GM19238 (cell line): ENCODE measurements around the gene TNFRSF25.
"Not testable (repeated sequence)": the region's sequence is repeated elsewhere in the genome, so short reads cannot be mapped to it uniquely, and the experiment has no call there.

Experiments
- DNase-seq: peaks from one replicate; pipeline ENCODE4 v3.0.0; 2011; ENCODE audit warnings: low spot score; ENCODE audit not compliant: insufficient read length

The TNFRSF25 gene

DNA sequence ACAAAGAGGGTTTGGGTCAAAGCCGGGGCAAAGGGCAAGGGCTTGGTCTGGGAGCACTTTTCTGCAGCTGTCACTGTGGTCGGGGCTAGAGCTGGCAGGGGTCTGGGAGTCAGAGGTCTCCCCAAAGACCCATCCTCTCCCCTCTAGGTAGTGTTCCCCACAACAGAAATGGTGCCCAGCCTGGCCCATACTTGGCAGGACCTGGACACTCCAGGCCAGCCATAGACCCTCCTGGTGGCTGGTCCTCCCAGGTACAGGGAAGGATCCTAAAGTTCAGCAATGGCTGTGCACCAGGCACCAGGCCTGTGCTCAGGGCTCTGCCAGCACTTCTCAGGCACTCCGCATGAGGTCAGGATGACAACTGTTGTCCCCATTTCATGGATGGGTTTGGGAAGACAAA, 30.4 kb downstream of the TNFRSF25 start:
- DNase-seq, result no peak

- DNase-seq, result no peak
Measured at GRCh38 chr1:6435129-6435528, 30.8 kb downstream of the TNFRSF25 start.

GRCh38 chr1:6434186-6434585, 31.8 kb downstream of the TNFRSF25 start:
- no peak for DNase-seq

- DNase-seq, result not testable (repeated sequence)
Measured at GRCh38 chr1:6431645-6432579, 34.1 kb downstream of the TNFRSF25 start.

DNA sequence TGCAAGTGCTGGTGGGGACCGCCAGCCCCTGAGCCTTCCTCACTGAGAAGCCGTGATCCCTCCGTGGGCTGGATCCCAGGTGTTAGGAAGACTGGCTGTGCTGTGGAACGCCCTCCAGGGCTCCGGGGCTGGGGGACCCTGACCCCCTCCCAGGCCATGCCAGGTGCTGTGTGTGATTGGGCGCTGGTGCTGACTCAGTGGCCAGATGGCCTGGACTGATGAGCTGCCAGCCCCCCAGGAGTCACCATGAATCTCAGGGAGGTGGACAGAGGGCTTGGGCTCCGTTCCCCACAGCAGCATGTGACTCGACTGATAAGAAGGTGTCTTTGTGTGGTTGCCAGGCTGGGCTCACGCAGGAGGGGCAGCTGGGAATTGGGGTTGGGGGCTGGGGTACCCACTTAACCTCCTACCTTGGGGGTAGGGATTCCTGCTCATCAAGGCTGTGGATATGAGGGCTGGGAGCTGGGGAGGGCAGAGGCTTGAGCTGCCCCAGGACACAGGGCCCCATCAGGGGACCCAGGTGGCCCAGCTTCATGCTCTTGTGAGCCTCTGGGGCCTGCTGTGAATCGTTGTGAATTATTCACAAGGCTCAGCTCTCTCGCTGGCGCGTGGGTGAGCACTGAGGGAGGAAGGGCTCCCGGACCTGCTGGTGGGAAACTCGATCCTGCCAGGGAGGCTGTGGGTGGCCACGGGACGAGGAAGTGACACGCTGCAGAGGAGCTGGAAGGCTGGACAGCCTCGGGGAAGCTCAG, 36.1 kb downstream of the TNFRSF25 start:
- DNase-seq, result not testable (repeated sequence)

DNA sequence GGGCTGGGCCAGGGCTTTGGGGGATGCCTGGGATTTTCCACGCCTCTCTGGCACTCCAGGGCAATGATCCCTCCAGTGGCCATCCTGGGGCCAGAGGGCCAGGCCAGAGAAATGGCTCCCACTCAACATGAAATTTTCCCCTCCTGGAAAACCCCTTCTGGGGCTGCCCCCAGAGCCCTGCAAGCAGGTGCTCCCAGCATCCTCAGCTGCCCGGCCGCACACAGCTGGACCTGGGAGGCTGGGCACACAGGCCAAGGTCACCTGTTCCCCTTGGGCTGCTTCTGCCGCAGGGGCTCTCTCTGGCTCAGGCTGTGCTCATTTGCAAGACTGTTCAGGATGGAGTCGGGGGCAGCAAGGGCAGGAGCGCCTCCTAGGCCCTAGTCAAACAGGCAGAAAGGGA, 37.5 kb downstream of the TNFRSF25 start:
- DNase-seq, result not testable (repeated sequence)

DNA sequence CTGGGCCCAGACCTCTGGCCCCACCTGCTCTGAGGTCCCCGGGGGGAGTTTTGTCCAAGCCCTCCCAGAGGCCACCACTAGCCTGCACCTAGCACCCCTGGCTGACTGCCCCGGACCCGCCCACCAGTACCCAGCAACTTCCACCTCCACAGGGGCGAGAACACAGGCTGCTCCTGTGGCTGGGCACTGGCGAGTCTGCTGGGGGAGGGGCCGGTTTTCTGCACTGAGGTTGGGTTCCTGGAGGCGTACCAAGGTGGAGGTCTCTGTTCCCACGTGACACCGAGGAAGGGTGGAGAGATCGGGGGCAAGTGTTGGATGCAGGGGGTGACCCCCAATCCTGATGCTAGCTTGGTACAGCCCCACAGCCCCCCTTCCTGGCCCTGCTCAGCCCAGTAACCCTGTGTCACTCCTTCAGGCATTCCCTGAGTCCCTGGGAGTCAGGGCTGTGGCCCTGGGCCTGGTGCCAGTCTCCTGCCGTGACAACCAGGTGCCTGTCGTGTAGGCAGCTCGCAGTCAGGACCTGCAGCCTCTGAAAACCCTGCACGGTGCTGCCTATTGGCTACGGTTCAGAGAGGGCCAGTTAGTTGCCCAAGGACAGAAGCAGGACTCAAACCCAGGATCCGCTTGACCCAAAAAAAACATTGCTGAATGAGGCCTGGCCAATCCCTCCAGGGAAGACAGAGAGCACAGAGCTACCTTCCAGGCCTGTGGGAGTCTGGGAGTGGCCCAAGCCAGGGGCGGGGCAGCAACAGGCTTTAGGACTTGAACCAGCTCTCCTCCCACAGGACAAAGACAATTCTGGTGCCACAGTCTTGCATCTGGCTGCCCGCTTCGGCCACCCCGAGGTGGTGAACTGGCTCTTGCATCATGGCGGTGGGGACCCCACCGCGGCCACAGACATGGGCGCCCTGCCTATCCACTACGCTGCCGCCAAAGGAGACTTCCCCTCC, 38.3 kb downstream of the TNFRSF25 start:
- DNase-seq, result no peak

GRCh38 chr1:6426972-6427350, 39.0 kb downstream of the TNFRSF25 start:
- no peak for DNase-seq

GRCh38 chr1:6426277-6426971, 39.5 kb downstream of the TNFRSF25 start:
- no peak for DNase-seq

DNA sequence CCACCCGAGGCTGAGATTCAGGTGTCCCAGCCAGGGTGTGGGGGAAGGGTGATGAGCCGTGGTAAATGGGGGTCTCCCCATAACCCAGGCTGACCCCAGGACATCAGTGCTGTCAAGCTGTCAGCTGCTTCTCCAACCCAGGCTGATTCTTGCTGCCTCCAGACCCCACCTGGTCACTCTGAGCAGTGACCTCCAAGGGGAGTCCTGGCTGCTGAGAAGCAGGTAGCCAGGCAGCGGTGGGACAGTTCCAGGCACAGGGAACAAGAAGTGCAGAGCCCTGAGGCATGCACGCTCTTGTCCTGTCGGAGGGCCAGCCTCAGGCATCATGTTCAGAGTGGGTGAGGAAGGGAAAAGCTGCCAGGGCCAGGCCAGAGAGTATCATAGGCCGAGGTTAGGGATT, 40.3 kb downstream of the TNFRSF25 start:
- DNase-seq, result no peak

DNA sequence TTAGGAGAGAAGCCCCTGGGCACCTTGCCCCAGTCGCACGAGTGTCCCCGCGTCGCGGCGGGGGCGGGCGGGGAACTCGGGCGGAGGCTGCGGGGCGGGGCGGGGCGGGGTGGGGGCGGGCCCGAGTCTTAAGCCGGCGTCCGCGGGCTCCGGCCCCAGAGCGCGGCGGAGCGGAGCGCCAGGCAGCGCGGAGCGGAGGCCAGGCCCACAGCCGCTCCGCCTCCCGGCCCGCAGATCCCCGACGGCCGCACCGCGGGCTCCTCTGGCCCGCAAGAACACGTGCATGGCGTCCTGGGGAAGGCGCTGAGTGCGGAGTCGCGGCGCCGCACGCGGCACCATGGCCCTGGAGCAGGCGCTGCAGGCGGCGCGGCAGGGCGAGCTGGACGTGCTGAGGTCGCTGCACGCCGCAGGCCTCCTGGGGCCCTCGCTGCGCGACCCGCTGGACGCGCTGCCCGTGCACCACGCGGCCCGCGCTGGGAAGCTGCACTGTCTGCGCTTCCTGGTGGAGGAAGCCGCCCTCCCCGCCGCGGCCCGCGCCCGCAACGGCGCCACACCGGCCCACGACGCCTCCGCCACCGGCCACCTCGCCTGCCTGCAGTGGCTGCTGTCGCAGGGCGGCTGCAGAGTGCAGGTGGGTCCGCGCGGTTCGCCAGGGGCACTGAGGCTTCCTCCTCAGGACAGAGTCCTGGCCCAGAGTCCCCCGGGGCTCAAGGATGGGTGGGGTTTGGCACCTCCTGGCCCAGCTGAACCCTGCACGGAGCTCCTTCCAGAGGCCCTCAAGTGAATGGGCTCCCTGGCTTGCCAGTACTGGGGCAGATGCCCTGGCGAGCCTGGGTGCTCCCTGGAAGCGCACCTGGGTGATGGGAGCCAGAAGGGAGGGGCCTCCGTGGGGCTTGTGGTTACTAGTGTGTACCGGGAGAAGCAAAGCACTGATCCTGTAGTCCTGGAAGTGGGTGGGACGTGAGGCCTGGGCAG, 41.1 kb downstream of the TNFRSF25 start, which contains the start of gene ESPN:
Gene ESPN, plus strand, starts transcription at position 158 of the 975 bp plus-strand sequence. Its CDS starts 180 bp downstream, at position 338.
- DNase-seq, result no peak

DNA sequence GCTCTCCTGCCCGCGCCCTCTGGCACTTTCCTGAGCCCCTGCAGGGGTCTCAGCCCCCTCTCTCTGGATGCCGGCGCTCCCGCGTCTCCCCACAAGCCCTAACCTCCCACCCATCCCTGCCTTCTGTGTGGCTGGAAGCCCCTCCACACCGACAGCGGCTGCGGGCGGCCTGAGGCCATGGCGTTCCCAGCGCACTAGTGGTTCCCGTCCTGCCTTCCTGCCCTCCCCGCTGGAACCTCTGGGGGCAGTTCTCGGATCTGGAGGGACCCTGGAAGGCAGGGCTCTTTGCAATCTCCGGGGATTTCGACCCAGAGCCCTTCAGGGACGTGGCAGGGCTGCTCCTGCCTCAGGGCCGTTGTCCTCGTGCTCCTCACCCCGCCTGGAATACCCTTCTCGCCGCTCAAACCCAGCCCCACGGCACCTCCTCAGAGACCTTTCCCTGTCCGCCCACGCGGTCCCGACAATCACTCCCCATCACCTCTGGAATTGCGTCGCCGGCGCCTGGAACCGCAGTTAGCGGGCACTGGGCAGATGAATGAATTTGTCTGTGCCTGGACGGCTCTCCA, 41.9 kb downstream of the TNFRSF25 start:
- DNase-seq, result no peak

DNA sequence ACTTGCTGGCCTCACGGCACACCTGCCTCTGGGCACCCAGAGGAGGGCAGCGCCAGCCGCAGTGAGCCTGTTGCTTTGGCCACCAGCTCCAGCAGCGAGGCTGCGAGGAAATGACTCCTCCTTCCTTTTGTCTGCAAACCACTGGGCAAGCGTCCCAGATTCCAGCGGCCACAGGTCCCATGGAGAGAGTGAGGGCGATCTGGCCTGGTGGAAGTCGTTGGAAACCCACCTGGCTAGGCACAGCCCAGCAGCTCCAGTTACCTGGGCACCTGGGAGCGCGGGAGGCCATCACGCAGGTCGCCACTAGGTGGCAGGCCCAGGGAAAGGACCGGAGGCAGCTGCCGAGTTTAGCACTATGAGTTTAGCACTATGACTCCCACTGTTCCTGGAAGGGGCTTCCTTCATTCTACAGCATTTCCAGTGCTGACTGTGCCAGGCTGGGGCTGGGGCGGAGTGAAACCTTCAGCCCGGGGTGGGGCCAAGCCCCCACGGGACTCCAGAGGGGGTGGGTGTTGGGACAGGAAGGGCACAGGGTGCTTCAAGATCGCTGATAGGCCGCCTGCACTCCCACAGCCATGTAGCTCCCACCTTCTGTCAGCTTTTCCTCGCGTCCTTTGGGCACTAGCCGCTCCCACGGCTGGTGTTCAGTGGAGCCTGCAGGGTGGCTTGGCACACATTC, 42.5 kb downstream of the TNFRSF25 start:
- peak; percentile 81 for DNase-seq

DNA sequence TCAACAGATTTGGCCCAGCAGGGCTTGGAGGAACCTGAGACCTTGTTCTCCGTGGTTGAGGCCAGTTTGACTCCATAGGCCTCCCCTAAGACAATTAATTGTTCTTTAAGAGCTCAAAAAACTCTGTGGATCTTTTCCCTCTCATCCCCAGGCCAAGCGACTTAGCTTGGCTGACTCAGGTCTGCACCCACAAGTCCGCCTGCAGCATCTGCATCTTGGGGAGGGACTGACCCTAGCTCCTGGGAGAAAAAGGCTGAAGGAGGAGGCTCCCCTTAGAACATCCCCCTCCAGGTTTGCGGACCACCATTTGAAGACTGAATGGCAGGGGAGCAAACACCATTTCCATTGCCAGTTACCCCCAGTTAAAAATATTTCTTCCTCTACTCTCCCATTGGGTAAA, 44.7 kb downstream of the TNFRSF25 start:
- DNase-seq, result no peak

DNA sequence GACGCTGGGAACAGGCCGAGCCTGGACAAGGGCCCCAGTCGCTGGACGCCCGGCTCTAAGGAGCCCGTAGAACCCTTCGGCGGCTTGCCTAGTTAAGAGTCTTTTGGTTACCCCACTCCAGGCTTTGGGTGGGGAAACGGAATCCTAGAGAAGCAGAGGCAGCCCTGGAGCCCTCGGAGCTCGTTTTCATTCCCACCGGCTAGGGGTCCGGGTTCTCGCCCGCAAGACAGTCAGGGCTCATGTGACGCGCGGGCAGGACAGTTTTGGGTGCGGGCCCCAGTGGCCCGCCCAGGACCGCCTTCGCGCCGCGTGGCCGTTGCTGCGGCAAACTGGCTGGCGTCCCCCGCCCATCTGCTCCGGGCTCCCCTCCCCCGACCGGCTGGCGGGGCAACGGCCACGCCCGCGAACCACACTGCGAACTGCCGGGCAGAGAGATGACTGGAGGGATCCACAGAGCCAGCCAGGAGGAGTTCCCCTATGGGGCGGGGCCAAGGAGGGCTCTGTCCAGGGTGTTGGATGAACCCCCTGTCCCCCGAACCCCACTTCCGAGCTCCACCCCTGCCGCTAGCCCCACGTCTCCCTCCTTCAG, 45.4 kb downstream of the TNFRSF25 start:
- DNase-seq, result no peak

- no peak for DNase-seq
Measured at GRCh38 chr1:6419804-6420453, 46.0 kb downstream of the TNFRSF25 start, which contains the start of gene HES2. HES2 (minus strand) TSS chr1:6419919; CDS start chr1:6419820, 99 bp downstream.

DNA sequence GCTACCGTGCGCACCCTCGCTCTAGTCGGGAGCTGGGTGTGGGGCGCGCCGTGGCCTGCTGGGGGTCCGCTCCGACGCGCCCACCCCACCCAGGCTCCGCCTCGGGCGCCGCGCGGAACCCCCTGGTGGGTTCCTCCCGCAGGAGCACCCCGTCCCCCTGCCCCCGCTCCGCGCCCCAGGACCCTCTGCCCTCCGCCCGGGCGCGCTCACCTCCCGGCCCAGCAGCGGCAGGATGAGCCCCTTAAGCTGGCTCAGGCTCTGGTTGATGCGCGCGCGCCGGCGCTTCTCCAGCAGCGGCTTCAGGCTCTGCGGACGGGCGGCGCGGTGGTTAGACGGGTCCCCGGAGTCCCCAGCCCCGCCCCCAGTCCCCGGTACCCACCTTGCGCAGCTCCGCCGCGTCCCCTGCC, 46.6 kb downstream of the TNFRSF25 start:
- DNase-seq, result no peak
